Stimulated activated CD4-positive, alpha-beta T cell treated with anti-CD3 and anti-CD28 coated beads, Interleukin-4, amount 100 ng/mL, for 1 hour (primary cell): ENCODE data around the gene STAP1.

Experiments
- DNase-seq: peaks from one replicate; pipeline ENCODE4 v3.0.0-alpha.2; 2020

The STAP1 gene

GRCh38 chr4:67556436-67556835 is 2.1 kb upstream of the STAP1 start:
- DNase-seq, result no peak

GRCh38 chr4:67565284-67565683 is 6.8 kb downstream of the STAP1 start:
- DNase-seq, result no peak

DNA sequence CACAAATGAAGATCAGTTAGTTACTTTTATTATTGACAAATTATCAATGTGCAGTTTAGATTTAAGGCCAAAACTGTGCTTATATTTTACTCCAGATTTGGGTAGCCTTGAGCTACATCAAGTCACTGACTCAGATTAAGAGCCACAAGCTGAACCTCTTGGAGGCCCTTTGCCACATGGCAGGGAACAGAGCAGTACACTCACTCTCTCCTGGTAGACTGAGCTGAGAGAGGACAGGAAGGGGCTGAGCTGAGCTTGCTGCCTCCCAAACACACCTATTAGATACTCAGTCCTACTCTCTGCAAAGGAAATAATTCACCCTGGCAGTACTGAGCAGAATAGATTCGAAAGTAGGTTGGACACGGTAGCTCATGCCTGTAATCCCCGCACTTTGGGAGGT is 7.8 kb downstream of the STAP1 start:
- DNase-seq, result no peak

DNA sequence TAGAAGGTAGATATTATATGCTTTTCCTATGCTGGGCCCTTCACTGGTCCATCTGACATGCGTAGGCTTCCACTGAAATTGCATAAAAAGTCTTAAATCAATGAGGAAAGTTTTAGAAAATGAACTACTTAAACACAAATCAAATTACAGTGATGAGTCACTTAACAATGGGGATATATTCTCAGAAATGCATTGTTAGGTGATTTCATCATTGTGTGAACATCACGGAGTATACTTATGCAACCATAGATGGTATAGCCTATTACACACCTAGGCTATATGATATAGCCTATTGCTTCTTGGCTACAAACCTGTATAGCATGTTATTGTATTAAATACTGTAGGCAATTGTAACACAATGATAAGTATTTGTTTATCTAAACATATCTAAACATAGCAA is 10.3 kb downstream of the STAP1 start:
- DNase-seq, result no peak

- no peak for DNase-seq
Observed at GRCh38 chr4:67570537-67570936, 12.0 kb downstream of the STAP1 start.

DNA sequence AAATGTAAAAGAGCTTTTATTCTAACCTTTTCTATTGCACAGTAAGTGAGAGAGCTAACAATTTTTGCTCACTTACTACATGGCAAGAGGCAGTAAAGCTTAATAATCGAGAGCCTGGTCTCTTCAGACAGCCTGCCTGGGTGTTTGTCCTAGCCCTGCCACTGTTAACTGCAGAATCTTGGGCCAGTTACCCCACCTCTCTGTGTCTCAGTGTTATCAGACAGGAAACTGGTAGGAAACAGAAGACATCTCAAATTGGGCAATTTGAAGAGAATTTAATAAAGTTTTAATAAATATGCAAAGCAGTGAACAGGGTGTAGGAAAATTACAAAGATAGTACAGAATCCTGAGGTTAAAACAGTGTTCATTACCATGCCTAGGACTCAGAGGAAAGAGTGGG is 13.4 kb downstream of the STAP1 start:
- DNase-seq, result no peak

- DNase-seq, result no peak
Observed at GRCh38 chr4:67573193-67573592, 14.7 kb downstream of the STAP1 start.

- no peak for DNase-seq
Observed at GRCh38 chr4:67575232-67576058, 16.9 kb downstream of the STAP1 start.

DNA sequence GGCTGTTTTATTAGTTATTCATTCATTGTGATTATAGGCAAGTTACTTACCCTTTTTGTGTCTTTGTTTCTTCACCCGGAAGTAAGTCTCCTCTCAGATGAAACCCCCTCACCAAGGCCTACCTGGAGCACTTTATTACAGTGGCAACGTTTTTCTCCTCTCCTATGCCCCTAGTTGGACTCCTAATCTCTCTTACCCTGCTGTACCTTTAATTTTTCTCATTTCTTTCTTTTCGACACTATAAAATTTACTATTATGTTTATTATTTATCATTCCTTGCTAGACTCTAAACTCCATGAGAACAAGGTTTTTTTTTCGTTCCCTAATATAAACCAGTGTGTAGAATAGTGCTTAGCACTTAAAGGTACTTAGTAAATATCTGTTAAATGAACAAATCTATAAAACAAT is 17.5 kb downstream of the STAP1 start:
- no peak for DNase-seq

DNA sequence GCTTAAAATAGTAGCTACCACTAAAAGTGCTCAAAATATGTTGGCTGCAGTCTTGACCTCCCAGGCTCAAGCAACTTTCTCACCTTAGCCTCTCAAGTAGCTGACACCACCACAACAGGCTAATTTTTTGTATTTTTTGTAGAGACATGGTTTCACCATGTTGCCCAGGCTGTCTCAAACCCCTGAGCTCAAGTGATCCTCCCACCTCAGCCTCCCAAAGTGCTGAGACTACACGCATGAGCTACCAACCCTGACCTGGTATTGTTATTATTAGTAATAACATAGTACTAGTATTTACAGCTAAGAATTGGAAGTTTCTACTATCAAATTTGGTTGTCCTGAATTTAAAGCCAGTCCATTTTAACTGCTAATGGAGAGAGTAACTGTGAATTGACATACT is 18.0 kb downstream of the STAP1 start:
- DNase-seq, result no peak

DNA sequence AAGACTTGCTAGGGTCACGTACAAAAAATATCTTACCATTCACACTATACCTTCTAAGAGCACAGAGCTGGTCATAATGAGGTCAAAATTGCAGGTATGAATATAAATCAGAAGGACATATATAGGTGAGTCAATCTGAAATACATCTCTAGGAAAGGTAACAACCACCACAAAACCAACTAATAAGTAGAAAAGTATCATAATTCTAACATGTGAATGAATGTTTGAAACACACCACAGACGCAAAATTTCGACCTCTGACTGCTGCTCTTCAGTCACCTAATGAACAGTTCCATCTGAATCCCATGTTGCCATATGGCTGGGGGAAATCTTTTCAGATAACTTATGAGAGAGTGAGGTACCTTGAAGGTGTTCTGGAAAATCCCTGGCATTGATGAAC is 22.1 kb downstream of the STAP1 start:
- no peak for DNase-seq

DNA sequence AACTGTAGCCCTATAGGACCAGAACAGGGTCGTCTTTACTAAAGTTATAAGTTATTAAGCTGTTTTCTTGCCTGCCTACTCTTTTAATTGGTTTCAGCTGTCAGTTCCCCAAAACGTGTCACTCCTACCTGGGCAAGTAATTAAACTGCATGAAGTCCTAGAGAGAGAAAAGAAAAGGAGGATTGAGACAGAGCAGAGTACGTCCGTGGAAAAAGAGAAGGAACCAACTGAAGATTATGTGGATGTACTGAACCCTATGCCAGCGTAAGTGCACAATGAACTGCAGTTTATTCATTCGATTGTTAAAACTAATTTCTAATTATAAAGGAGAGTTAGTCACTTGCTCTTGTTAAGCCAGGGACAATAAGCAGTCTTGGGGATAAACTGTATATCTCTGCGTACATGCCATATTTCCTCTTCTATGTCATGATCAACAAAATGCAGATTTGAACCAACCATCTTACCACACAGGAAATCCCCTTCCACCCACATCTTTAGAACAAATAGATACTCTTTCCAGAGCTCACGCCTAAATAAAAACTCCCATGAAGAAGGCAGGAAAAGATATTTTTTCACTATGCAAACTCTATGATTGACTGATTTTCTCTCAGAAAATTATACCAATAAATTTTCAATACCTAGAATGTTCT is 22.8 kb downstream of the STAP1 start:
- DNase-seq, result no peak

DNA sequence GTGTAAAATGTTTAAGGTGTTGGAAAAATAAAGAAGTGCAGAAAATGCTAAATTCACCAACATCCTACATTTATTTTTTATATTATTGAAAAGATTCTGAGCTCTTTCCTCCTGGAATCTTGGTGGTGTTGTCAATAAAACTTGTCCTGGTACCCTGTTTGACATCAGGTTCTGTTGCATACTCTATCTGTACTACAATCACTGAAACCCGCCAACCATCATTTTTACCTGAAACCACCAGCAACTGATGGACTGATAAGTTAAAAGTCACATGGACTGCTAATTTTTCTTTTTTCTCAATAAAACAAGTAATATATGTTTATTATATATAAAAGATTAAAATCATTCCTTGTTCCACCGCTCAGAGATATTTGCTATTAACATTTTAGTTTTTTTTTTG is 23.4 kb downstream of the STAP1 start:
- DNase-seq, result no peak

DNA sequence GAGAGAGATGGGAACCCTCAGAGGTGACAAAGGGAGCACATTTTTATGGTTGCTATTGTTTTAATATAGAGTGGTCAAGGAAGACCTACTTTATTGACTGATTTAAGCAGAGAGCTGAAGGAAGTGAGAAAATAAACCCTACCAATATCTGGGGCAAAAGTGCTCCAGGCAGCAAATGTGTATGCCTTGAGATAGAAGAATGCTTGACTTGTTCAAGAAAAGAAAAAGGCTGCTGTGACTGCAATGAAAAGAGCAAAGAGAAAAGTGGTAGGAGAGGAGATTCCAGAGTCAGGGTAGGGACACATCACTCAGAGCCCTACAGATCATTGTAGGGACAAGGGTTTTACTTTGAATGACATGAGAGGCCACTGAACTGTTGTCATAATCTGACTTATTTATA is 26.0 kb downstream of the STAP1 start:
- no peak for DNase-seq

GRCh38 chr4:67587156-67587555 is 28.6 kb downstream of the STAP1 start:
- no peak for DNase-seq

DNA sequence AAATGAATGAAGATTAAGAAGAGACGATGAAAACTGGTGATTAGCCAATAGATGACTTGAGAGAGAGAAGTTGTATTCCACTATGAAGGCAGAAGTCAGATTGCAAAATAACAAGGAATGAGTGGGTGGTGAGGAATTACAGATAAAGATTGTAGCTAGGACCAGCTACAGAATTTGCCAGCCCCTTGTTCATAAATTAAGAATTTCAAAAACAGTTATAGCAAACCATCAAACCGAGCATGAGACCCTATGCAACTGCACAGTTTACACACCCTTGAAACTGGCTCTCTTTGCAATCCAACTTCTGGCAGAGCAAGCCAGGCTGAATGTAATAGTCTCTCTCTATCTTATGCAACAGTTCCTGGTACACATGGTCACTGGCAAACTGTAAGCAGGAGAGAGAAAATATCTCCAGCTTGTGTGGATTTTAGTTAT is 35.2 kb downstream of the STAP1 start:
- no peak for DNase-seq

GRCh38 chr4:67603310-67604028 is 44.9 kb downstream of the STAP1 start:
- DNase-seq, result no peak

GRCh38 chr4:67604029-67604381 is 45.5 kb downstream of the STAP1 start:
- DNase-seq, result no peak

DNA sequence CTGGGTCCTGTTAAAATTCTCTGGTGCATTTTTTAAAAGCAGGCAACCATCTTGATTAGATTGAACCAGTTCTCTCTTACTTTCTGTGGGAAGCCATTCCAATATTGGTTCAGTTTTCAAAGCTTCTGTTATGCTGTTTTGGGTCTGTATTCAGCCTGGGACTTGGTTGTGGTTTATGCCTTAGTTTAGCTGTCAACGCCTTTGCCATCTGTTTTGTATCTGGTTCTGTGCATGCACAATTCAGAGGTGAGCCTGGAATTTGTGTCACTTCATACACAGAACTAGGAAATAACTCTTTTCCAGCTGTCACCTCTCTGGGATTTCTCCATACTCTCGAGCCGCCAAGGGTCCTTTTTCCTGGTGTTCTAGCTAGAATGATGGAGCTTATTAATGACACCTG is 46.2 kb downstream of the STAP1 start:
- no peak for DNase-seq

DNA sequence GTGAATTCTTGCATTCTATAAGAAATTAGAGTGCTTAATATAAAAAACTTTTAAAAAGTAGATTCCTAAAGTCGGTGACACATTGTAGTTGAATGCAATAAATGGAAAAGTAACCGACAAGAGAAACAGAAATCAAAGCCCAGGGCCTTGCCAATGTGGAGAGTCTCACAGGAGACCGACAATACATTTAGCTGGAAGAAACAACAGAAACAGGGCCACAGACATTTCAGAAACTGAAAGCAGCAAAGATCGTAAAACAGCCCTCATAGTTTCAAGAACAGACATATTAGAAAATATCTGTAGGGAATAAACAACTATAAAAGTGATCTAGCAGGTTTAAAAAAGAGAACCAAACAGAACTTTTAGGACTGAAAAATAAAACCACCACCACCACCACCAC is 49.5 kb downstream of the STAP1 start:
- DNase-seq, result no peak

DNA sequence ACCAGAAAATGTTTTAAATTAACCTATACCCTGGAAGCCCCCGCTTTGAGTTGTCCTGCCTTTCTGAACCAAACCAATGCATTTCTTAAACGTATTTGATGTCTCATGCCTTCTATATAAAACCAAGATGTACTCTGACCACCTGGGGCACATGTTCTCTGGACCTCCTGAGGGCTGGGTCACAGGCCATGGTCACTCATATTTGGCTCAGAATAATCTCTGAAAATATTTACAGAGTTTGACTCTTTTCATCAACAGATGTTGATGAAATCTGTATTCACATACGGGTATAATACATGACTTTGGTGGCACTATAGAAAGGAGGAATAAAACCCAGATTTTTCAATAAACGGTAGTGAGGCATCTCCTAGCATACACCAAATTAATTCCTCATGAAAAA is 55.7 kb downstream of the STAP1 start:
- DNase-seq, result no peak

DNA sequence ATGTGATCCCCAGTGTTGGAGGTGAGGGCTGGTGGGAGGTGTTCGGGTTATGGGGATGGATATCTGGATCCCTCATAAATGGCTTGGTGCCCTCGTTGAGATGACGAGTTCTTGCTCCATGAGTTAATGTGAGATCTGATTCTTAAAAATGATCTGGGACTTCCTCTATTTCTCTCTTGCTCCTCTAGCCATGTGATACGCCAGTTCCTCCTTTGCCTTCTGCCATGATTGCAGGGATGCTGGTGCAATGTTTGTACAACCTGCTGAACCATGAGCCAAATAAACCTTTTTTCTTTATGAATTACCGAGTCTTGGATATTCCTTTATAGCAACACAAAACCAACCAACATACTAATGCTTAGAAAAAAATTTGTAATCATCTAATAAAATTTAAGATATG is 56.6 kb downstream of the STAP1 start:
- no peak for DNase-seq

DNA sequence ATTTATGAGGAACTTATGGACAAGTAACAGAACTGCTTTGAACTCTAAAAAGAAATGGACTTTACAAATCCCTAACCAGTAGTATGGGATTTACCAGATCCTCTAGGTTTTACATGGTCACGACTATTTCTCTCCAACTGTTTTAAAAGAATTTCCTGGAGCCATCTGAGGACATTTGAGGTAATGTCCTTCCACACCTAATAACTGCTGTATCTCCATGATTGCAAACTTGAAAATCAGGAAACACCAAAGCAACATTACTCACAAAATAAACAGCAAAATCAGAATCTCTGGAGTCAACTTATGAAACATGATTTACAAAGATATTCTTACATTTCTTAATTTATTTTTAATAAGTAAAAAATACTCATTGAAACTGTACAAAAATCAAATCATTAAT is 58.0 kb downstream of the STAP1 start:
- no peak for DNase-seq

DNA sequence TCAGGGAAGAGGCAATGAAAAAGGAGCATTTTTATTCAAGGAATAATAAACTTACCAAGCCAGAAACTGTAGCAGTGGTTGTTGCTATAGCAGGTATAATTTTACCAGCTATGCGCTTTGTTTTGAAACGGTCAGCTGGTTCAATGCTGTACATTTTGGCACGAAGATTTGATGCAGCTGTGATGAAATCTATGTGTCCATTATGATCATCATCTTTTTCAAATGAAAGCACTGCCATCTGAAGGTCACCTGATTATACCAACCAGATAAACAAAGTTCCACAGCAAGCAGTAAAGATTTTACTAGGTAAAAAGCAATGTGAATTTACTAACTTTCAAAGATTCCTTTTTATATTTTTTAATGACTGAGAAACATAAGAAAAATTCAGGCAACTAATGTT is 66.4 kb downstream of the STAP1 start:
- DNase-seq, result no peak
